HepG2 (cell line): ENCODE data around the gene CLDN3. TPM values are rescaled to one million over a fixed set of nuclear protein-coding genes. Genes with fewer than 3 reads are reported as not detected.

Experiments
- ARID4A ChIP-seq: sonication (generic); formaldehyde crosslinking; IDR thresholded peaks from 2 replicates; pipeline ENCODE4 v1.5.0; 2020; ENCODE audit warnings: mild to moderate bottlenecking, missing genetic modification reagents, borderline replicate concordance
- CREM ChIP-seq, 2 experiments: sonication (generic) in 1 of 2; formaldehyde crosslinking in 1 of 2; IDR thresholded peaks; 2 replicates each; pipeline versions ENCODE4 v1.4.0 to v1.6.1; 2016 to 2020; ENCODE audit warnings: antibody characterized with exemption in 1 of 2, mild to moderate bottlenecking in 1 of 2, missing genetic modification reagents in 1 of 2
- HNRNPH1 ChIP-seq: fragments of 200-400 bp; formaldehyde crosslinking; optimal IDR thresholded peaks from 2 replicates; pipeline ENCODE3; 2017; ENCODE audit warnings: mild to moderate bottlenecking, low read depth, low read length
- NKX3-1 ChIP-seq: sonication (generic); formaldehyde crosslinking; IDR thresholded peaks from 2 replicates; pipeline ENCODE4 v1.5.0; 2020; ENCODE audit warnings: missing genetic modification reagents
- TCF7 ChIP-seq: sonication (generic); IDR thresholded peaks from 2 replicates; pipeline ENCODE4 v1.6.1; 2016; ENCODE audit warnings: antibody characterized with exemption, low read depth
- ZBTB21 ChIP-seq: sonication (generic); formaldehyde crosslinking; IDR thresholded peaks from 2 replicates; pipeline ENCODE4 v1.4.0; 2020; ENCODE audit warnings: missing genetic modification reagents
- ZBTB8A ChIP-seq: sonication (generic); formaldehyde crosslinking; IDR thresholded peaks from 2 replicates; pipeline ENCODE4 v1.4.0; 2020; ENCODE audit warnings: mild to moderate bottlenecking, low read depth, missing genetic modification reagents, borderline replicate concordance
- ZNF12 ChIP-seq: sonication (generic); formaldehyde crosslinking; IDR thresholded peaks from 2 replicates; pipeline ENCODE4 v1.5.0; 2020; ENCODE audit warnings: missing genetic modification reagents
- ZNF142 ChIP-seq: sonication (generic); formaldehyde crosslinking; IDR thresholded peaks from 2 replicates; pipeline ENCODE4 v1.4.0; 2020; ENCODE audit warnings: missing genetic modification reagents
- ZNF230 ChIP-seq: sonication (generic); formaldehyde crosslinking; IDR thresholded peaks from 2 replicates; pipeline ENCODE4 v1.4.0; 2020; ENCODE audit warnings: mild to moderate bottlenecking, missing genetic modification reagents
- ZNF407 ChIP-seq: sonication (generic); formaldehyde crosslinking; IDR thresholded peaks from one replicate; pipeline ENCODE4 v1.5.1; 2020; ENCODE audit warnings: mild to moderate bottlenecking, missing genetic modification reagents; ENCODE audit errors: not compliant biosample characterization
- ZNF629 ChIP-seq: sonication (generic); formaldehyde crosslinking; conservative IDR thresholded peaks from 2 replicates; pipeline ENCODE4 v1.5.0; 2020; ENCODE audit warnings: missing genetic modification reagents
- polyA plus RNA-seq, 8 experiments: library from polyadenylated mRNA; depleted of rRNA in 3 of 8; stranded (reverse) in 7 of 8; unstranded in 1 of 8; fragments of >200 nt; fragmentation: Illumina TruSeq in 4 of 8; extraction: Trizol in 4 of 8; gene quantifications; 2 replicates each; pipeline versions ENCODE4 v1.2.1 to v1.2.3, GENCODE V29; 2011 to 2016; ENCODE audit warnings: low read depth in 4 of 8, missing spikeins in 1 of 8, mixed read lengths in 1 of 8; ENCODE audit not compliant: insufficient read depth in 1 of 8
- total RNA-seq, 5 experiments: library from RNA; depleted of rRNA; stranded (reverse); fragments of >200 nt; fragmentation: Illumina TruSeq; extraction: Trizol; gene quantifications; 2 replicates each; pipeline ENCODE4 v1.2.3, GENCODE V29; 2016; ENCODE audit warnings: low read depth in 1 of 5

The CLDN3 gene
- total and polyA plus RNA-seq, 2 of the 13 experiments (the other 11 are each of a cell fraction or from before 2014, with no cell fraction given) = 0.31 to 0.51 TPM

DNA sequence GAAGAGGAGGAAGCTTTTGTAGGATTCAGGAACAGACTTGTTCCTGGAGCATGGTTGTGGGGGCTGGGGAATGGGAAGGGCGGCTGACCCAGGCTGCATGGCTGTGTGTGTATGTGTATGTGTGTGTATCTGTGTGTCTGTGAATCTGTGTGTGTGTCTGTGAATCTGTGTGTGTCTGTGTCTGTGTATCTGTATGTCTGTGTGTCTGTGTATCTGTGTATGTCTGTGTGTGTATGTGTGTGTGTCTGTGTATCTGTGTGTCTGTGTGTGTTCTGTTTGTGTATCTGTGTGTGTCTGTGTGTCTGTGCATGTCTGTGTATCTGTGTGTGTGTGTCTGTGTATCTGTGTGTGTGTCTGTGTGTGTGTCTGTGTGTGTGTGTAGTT lies 44.0 kb downstream of the CLDN3 start (continued):
- TF ChIP-seq ZNF142 (CRISPR knock-in tag) (no peak), TCF7 (no peak), NKX3-1 (CRISPR knock-in tag) (no peak), ARID4A (CRISPR knock-in tag) (peak; percentile 10; the same call in 1 of the 2 replicates), ZBTB21 (CRISPR knock-in tag) (no peak), CREM (IDR thresholded peaks at IDR 0.05) (no peak), CREM (CRISPR knock-in tag; IDR thresholded peaks at IDR 0.05) (no peak), HNRNPH1 (no peak), ZNF12 (CRISPR knock-in tag) (no peak), ZNF230 (CRISPR knock-in tag) (no peak), ZBTB8A (CRISPR knock-in tag) (no peak), ZNF407 (CRISPR knock-in tag) (no peak), ZNF629 (CRISPR knock-in tag) (no peak)
